Stimulated activated CD4-positive, alpha-beta T cell treated with anti-CD3 and anti-CD28 coated beads, Interleukin-15, amount 100 ng/mL, for 24 hours (primary cell): ENCODE results near the gene IMMP2L.

ENCODE experiments used
- DNase-seq: peaks from one replicate; pipeline ENCODE4 v3.0.0-alpha.2; 2020

IMMP2L gene

DNA sequence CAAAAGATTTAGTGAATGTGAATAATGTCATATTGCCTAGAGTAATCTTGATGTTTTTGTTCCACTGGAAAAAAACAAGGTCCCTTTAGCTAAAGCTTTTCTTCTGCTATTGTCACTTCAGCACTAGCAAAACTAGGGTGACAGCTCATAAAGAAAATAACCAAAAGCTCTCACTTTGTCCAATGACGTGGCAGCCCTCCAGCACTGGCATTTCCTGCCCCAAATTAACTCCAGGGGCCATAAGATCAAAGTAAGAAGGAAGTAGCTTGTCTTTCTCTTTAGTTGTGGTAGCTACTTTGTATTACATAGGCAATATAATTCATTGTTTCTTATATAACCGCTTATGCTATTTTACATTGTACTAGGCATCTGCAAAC, 424.1 kb downstream of the IMMP2L start:
- DNase-seq, result peak; percentile 77

DNA sequence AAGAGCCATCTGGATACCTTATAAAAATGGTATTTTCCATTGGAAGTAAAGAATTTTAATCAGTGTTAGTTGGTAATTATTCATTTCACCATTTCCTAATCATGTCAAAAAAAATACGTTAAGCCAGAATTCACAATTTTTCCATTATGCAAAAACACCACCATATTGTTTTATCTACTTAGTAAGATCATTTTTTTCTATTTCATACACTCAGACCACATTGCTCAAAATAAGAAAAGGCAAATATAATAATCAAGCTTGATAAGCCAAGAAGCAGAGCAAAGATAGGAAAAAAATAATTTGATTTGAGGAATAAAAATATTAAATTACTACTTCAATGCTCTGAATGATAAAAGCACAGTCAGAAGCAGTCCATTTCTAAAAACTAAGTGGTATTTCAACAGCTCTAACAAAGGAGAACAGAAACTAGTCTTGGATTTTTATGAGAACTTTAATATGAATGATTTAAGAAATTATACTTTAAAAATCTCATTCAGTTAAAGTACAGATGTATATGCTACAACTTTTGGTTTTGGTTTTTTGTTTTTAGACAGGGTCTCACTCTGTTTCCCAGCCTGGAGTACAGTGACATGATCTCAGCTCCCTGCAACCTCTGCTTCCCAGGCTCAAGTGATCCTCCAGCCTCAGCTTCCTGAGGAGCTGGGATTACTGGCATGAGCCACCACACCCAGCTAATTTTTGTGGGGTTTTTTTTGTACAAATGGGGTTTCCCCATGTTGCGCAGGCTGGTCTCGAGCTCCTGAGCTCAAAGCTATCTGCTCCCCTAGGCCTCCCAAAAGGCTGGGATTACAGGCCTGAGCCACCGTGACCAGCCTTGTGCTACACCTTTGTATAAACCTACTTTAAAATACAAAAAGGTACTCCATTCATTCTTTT, 424.7 kb downstream of the IMMP2L start:
- peak; percentile 56 for DNase-seq

- DNase-seq, result no peak
Observed at GRCh38 chr7:111132833-111133232, 429.5 kb downstream of the IMMP2L start.

- no peak for DNase-seq
Observed at GRCh38 chr7:111129435-111129834, 432.9 kb downstream of the IMMP2L start.

GRCh38 chr7:111126987-111127386, 435.3 kb downstream of the IMMP2L start:
- no peak for DNase-seq

GRCh38 chr7:111115966-111116365, 446.3 kb downstream of the IMMP2L start:
- no peak for DNase-seq

GRCh38 chr7:111113263-111114017, 448.9 kb downstream of the IMMP2L start:
- no peak for DNase-seq

DNA sequence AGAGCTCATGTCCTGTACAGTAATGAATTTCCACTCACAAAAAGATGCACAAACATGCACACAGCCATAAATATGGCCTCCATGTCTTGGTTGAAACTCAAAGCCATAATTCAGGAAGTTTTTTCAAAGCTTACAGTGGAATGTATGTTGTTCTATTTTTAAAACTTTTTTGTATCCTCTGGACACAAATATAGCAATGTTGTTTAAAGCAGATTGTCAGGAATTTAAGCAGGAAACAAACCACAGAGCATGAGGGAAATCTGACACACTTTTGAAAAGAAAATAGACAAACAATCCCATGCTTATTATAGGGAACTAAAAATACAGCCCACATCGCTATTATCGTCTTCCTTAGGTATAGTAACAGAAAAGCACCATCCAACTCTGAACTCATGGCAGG, 449.9 kb downstream of the IMMP2L start:
- DNase-seq, result no peak

DNA sequence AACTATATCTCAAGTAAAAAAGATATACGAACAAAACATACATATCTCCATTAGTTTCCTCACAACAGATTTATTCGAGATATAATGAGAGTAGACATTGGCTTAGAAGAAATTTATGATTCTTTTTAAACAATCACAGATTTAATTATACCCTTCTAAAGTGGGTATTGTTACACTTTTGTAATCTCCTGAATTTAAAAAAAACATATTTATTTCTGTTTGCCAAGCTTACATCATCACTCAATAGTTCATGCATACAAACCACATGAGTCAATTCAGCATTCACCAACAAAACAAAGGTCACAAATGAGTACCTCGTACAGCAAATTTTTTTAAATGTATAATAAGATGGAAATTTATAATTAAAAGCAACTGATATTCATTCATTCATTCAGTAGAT, 453.8 kb downstream of the IMMP2L start:
- no peak for DNase-seq

DNA sequence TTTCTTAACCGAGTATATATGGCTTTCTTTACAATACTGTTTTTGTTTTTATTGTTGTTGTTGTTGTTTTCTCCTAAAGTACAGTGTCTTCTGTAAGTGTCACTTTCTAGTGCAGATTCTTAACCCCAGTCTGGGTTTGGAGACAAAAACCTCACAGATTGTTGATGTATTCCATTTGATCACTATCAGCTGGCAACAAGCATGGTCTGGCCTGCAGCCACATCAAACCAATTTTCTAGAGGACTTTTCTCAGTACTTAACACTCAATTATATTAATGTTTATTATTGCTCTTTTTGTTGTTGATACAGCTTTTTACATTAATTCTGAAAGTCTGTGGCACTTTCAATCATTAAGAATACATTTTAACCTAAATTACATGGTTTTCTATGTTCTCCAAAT, 454.3 kb downstream of the IMMP2L start:
- DNase-seq, result no peak

GRCh38 chr7:111107579-111107978, 454.7 kb downstream of the IMMP2L start:
- no peak for DNase-seq

- DNase-seq, result no peak
Observed at GRCh38 chr7:111105269-111105668, 457.0 kb downstream of the IMMP2L start.

GRCh38 chr7:111104710-111105109, 457.6 kb downstream of the IMMP2L start:
- DNase-seq, result no peak

DNA sequence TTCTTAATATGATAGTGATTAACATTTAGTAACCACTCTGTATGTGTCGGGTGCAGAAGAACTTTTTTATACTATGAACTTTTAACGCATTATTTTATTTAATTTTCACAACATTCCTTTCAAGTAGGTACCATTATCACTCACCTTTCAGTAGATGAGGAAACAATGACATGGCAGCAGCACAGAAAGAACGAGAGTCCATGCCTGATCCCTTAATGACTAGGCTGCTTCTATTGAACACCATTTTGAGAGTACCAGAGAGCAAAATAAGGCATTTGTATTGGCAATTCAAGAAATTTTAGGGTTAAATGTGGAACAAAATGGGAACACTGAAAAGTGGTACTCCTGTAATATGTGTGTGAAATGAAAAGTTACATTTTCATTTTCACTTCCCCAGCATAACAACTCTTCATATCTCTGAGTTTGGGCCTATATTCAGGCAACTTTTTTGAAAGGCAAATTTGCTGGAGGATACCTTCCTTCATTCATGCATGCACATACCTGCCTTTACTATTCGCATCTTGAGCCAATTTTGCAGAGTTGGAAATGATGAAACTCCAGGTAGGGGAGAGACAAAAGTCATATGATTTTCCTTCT, 458.5 kb downstream of the IMMP2L start:
- no peak for DNase-seq

DNA sequence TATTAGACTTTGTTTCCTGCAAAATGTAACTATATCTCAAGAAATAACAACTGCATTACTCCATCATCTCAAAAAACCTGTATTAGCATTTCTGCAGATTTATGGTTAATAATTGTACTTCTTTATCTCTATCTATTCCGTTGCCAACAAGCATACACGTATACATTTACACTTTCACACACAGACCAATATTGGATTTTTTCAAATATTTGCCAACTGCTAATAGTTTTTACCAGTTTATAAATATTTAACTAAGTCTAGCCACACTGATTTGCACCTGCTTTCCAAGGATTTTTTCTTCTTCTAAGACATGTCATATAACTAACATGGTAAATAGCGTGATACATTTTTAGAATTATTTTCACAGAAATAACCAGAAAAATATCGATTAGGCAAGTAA, 459.2 kb downstream of the IMMP2L start:
- no peak for DNase-seq

GRCh38 chr7:111101856-111102646, 460.2 kb downstream of the IMMP2L start:
- no peak for DNase-seq

DNA sequence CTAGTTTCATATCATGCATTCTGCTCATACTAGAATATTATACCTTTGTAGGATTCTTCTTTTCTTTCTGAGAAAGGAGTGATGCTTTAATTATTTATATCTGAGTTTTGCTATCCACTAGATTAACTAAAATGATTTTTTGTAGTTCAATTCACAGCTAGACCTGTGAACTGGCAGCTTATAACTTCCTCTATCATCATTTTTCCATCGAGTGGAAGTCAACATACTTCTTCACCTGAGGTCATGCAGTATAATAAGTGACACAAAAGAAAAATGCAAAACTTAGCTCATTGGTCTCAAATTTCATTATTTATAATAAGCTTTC, 463.4 kb downstream of the IMMP2L start:
- no peak for DNase-seq

DNA sequence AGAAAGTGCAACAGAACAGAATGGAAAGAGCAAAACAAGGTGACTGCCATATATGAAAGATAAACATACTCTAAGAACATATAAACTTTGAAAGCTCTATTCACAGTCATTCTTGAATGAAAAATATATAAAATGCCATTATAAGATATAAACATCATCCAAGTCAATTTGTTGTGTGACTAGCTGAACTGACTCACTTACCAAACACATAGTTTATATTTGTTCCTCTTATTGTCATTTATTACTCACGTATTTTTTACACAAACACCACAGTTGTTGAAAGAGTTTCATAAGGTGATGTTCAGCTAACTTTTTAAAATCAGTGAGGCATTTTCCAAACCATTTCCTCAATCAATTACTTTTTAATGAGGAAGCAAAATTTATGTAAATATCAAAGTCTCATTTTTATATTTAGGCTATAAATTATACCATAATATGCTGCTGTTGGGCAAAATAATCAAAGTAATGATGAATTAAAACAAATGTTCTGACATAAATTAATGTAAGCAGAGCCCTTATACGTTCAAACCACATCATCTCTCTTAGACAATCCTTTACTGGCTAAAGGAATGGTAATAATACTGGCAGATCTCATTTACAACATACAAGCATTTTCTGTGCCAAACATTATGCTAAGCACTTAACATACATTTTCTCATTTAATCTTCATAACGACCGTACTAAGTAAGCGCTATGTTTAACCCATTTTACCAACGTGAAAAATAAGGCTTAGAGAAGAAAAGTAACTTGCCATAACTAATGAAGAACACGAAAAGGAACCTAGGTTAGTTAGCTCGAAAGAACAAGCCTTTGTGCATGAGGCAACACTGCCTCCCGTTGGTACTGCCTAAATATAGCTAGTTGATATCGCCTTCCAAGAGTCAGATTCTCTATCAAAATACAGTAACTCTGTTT, 464.0 kb downstream of the IMMP2L start:
- peak; percentile 66 for DNase-seq

DNA sequence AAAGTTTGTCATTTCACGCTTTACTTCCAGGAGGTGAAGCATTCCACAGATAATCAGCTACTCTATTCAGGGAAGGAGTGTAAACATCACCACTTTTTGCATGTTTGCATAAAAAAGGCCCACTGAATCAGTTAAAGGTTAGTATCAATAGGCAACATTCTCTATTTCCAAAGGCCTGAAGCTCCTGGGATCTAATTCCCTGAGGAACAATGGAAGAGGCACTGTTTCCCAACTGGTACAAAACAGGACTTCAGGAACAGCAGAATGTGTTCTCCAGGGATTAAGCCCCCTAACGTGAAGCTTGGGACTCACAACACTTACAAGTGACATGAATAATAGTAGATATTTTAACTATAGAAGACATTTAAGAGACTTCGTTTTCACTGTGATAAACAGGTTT, 465.3 kb downstream of the IMMP2L start:
- DNase-seq, result no peak

- DNase-seq, result no peak
Observed at GRCh38 chr7:111094419-111094818, 467.9 kb downstream of the IMMP2L start.

DNA sequence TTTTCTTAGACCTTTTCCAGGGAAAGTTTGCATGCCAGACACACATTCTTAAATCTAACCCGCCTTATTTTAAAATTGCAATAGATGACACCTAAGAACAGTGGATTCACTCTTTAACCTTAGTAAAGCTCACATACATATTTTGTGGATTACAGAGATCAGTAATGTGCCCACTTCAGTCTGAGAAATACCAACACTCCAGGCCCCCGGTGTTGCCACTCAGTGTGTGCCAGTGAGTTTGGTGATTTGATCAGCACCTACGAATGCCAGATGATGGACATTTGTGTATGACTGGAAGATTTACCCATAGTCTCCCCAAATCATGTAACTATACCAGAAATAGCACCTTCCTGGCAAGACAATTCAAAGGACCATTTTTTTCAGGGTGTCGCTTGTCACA, 468.8 kb downstream of the IMMP2L start:
- no peak for DNase-seq
